Tibial artery (tissue), 4 donors: Measurements from ENCODE around the gene TMEM256.
A peak's percentile ranks its signal among the peaks of the same experiment; 100 is the strongest.

Experiments used
- DNase-seq, 2 donors: peaks; one replicate each; pipeline ENCODE4 v3.0.0-alpha.2; 2019
- H3K27ac ChIP-seq, 2 donors: fragments of 200-600 bp; sonication (generic) in 1 of 2; 1 replicate in 1 of 2; 2 replicates in 1 of 2; pipeline ENCODE4 v1.5.1; 2018 to 2019; ENCODE audit warnings: mild to moderate bottlenecking in 1 of 2
- H3K27me3 ChIP-seq, 2 donors: fragments of 200-600 bp; sonication (generic) in 1 of 2; one replicate each; pipeline versions ENCODE4 v1.5.1 to v1.6.0; 2016 to 2019
- H3K36me3 ChIP-seq, 3 donors: fragments of 200-600 bp; sonication (generic) in 2 of 3; one replicate each; pipeline ENCODE4 v1.5.1; 2016 to 2019; ENCODE audit warnings: mild to moderate bottlenecking in 2 of 3
- H3K4me1 ChIP-seq, 4 donors: fragments of 200-600 bp; sonication (generic) in 2 of 4; 1 replicate in 3 of 4; 2 replicates in 1 of 4; pipeline ENCODE4 v1.5.1; 2016 to 2019
- H3K4me3 ChIP-seq, 2 donors: fragments of 200-600 bp; sonication (generic) in 1 of 2; 1 replicate in 1 of 2; 2 replicates in 1 of 2; pipeline ENCODE4 v1.5.1; 2018 to 2019; ENCODE audit warnings: mild to moderate bottlenecking in 2 of 2
- H3K9me3 ChIP-seq, 3 donors: fragments of 200-600 bp; sonication (generic) in 1 of 3; one replicate each; pipeline ENCODE4 v1.5.1; 2016 to 2019
- intact Hi-C: fragments of 100-400 bp; cut with DNase I; formaldehyde crosslinking; loops from one replicate; pipeline ENCODE4 v1.15.0; 2023; ENCODE audit warnings: low total_unique reads
- TF ChIP-seq, protein P1 (sequence below), 2 experiments: fragments of 200-600 bp in 1 of 2; fragments of 450-650 bp in 1 of 2; IDR thresholded peaks; one replicate each; pipeline ENCODE4 v1.5.1; 2017 to 2019; ENCODE audit warnings: antibody characterized with exemption in 2 of 2, mild to moderate bottlenecking in 1 of 2, moderate library complexity in 1 of 2

TMEM256 gene

DNA sequence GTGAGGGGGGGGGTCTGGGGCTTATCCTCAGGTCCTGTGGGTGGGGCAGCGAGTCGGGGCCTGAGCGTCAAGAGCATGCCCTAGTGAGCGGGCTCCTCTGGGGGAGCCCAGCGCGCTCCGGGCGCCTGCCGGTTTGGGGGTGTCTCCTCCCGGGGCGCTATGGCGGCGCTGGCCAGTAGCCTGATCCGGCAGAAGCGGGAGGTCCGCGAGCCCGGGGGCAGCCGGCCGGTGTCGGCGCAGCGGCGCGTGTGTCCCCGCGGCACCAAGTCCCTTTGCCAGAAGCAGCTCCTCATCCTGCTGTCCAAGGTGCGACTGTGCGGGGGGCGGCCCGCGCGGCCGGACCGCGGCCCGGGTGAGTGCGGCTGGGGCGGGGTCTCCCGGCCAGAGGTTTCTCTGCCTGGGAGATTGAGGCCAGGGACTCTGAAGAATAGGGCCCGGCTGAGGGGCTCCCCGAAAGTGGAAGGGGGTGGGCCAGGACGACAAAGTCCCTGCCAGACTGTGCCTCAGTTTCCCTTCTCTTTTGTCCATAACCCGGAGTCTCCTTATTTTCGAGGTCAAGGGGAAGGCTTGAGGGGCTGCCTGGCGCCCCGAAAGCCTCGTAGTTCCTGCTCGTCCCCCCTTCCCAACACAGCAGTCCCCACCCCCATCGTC is 35.7 kb upstream of the TMEM256 start, which contains the start of gene FGF11:
Gene FGF11 (plus strand): TSS at position 51 of the 651 bp plus-strand sequence. CDS start 109 bp downstream, at position 160.
- H3K4me3 ChIP-seq, result peak within 1 kb of the TSS; percentile 11 to 71
- intact Hi-C loops, result loop anchor here (5.0 kb wide), 3 partner anchors 38 to 123 kb away; partner anchors contain the start of genes KCTD11, SENP3 and ZBTB4
- peaks cover 3 to 45% of the 10 kb centered on the region in 2 donors for H3K27me3 ChIP-seq
- no peak within 1 kb of the TSS for H3K27ac ChIP-seq
- TF ChIP-seq, protein P1, sequence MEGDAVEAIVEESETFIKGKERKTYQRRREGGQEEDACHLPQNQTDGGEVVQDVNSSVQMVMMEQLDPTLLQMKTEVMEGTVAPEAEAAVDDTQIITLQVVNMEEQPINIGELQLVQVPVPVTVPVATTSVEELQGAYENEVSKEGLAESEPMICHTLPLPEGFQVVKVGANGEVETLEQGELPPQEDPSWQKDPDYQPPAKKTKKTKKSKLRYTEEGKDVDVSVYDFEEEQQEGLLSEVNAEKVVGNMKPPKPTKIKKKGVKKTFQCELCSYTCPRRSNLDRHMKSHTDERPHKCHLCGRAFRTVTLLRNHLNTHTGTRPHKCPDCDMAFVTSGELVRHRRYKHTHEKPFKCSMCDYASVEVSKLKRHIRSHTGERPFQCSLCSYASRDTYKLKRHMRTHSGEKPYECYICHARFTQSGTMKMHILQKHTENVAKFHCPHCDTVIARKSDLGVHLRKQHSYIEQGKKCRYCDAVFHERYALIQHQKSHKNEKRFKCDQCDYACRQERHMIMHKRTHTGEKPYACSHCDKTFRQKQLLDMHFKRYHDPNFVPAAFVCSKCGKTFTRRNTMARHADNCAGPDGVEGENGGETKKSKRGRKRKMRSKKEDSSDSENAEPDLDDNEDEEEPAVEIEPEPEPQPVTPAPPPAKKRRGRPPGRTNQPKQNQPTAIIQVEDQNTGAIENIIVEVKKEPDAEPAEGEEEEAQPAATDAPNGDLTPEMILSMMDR (IDR thresholded peaks at IDR 0.05), result no peak
- H3K4me1 ChIP-seq, result peaks cover 0 to 62% (median 51%) of the 10 kb centered on the region in 4 donors
- DNase-seq, result no peak
- H3K9me3 ChIP-seq, result no peaks in the 10 kb centered on the region
- no peaks in the 10 kb centered on the region for H3K36me3 ChIP-seq

DNA sequence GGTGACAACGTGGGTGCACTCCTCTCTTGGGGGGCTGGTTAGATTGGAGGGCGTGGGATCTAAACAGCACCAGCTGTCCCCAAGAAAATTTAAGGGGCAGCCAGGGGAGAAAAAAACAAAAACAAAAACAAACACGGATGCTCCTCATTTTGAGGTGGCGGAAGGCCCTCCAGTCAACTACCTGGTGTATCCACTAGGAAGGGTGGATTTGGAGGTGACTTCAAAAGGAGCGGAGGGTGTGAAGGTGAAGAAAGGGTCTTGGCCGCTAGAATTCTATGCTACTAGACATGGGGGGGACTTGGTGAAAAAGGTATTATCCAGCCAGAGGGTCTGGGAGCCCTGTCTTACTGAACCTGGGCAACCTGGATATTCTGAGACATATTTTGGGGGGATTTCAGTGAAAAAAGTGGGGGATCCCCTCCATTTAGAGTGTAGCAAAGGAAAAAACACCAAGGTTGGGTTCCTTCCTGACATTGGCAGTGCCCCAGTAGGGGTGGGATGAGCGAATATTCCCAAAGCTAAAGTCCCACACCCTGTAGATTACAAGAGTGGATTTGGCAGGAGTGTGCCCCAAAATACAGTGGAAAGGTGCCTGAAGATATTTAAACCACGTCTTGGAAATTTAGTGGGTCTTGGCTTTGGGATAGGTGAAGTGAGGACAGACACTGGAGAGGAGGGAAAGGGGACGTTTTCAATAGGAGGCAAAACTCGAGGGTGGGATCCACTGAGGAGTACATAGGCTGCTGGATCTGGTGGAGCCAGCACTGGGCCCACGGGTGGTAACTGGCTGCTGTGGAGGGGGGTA is 35.0 kb upstream of the TMEM256 start:
- no peak for DNase-seq
- Histone ChIP-seq H3K9me3 (no peaks in the 10 kb centered on the region), H3K4me3 (peak overlapping the region in 1 of 2 donors; percentile 71), H3K4me1 (peaks cover 0 to 60% (median 48%) of the 10 kb centered on the region in 4 donors), H3K27ac (no peak overlapping the region), H3K36me3 (no peaks in the 10 kb centered on the region), H3K27me3 (peaks cover 3 to 45% of the 10 kb centered on the region in 2 donors)
- intact Hi-C loops, result loop anchor here (5.0 kb wide), 3 partner anchors 38 to 123 kb away; partner anchors contain the start of genes KCTD11, SENP3 and ZBTB4
- TF ChIP-seq, protein P1 (IDR thresholded peaks at IDR 0.05), result no peak

DNA sequence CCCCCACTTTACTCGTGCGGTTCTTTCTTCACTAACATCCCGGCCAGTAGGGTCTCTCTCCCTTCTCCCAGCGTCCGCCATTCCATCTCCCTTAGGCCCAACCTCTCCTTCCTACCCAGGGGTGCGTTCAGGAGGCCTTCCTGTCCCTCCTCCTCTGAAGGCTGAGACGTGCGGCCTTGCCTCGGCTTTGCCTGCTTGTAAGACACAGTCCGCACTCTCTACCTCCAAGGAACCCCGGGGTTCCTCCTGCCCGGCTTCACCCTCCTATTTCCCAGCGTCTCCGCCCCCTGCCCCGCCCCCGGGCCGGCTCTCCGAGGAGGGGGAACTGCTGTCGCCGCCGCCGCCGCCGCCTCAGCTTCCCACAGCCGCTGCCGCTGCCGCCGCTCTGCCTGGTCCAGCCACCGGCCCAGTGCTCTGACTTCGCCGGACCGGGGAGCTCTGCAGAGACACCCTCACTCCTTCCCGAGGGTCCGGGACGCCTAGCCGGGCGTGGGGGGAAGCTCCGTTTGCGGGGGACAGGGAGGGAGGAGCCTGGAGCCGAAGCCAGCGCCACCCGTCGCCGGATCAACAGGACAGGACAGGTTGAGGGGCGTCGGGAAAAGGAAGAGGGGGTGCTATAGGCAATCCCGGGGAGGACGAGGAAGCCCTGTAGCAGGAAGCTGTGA is 34.2 kb upstream of the TMEM256 start:
- Histone ChIP-seq H3K27ac (no peak overlapping the region), H3K4me1 (peaks cover 0 to 60% (median 48%) of the 10 kb centered on the region in 4 donors), H3K9me3 (no peaks in the 10 kb centered on the region), H3K27me3 (peaks cover 3 to 45% of the 10 kb centered on the region in 2 donors), H3K4me3 (peak overlapping the region; percentile 11 to 71), H3K36me3 (no peaks in the 10 kb centered on the region)
- TF ChIP-seq, protein P1 (IDR thresholded peaks at IDR 0.05), result no peak
- DNase-seq, result peak; percentile 64 to 79
- intact Hi-C loops, result loop anchor here (5.0 kb wide), 3 partner anchors 39 to 124 kb away; partner anchors contain the start of genes KCTD11, SENP3 and ZBTB4

DNA sequence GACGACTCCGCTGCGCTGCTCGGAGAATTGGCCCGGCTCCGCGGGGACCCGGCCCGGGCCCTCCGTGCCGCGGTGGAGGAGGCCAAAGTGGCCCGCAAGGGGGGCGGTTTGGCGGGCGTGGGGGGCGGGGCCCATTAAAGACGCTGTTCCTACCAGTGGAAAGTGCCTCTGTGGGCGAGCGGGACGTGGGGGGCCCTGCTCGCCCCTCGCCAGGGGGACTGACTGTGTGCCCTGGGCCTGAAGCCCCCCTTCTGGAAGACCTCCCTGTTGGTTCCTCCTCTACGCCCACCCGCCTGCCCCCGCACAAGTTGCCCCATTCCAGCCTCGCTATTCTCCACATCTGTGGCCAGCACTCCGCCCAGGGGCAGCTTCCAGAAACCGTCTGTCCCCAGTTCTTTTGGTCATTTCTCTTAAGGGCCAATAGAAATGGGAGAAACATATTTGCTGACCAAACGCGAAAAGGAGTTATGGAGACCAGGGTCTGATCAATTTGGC is 33.5 kb upstream of the TMEM256 start:
- H3K27me3 ChIP-seq, result peaks cover 3 to 45% of the 10 kb centered on the region in 2 donors
- H3K4me1 ChIP-seq, result peaks cover 0 to 60% (median 48%) of the 10 kb centered on the region in 4 donors
- TF ChIP-seq, protein P1 (IDR thresholded peaks at IDR 0.05), result no peak

More for the DNA sequence above, 33.5 kb upstream of the TMEM256 start:
- intact Hi-C loops, result loop anchor here (5.0 kb wide), 3 partner anchors 40 to 125 kb away; partner anchors contain the start of genes KCTD11, SENP3 and ZBTB4
- Histone ChIP-seq H3K4me3 (peak overlapping the region; percentile 55 to 71), H3K27ac (no peak overlapping the region), H3K36me3 (no peaks in the 10 kb centered on the region), H3K9me3 (no peaks in the 10 kb centered on the region)
- DNase-seq, result no peak
